Tongue (tissue), 2 donors: Measurements from ENCODE around the gene ZNF143. TPM values are rescaled to one million over a fixed set of nuclear protein-coding genes. Genes with fewer than 3 reads are reported as not detected.
A peak's percentile ranks its signal among the peaks of the same experiment; 100 is the strongest.
"Not testable (repeated sequence)": the region's sequence is repeated elsewhere in the genome, so short reads cannot be mapped to it uniquely, and the experiment has no call there.

Experiments used
- DNase-seq: peaks from one replicate; pipeline ENCODE4 v3.0.0-alpha.2; 2015
- total RNA-seq: library from RNA; depleted of rRNA; stranded (reverse); fragments of >200 nt; gene quantifications from one replicate; pipeline ENCODE4 v1.2.3, GENCODE V29; 2014

ZNF143 gene
- total RNA-seq, 1 donor from 2014 or later = 29.3 TPM

DNA sequence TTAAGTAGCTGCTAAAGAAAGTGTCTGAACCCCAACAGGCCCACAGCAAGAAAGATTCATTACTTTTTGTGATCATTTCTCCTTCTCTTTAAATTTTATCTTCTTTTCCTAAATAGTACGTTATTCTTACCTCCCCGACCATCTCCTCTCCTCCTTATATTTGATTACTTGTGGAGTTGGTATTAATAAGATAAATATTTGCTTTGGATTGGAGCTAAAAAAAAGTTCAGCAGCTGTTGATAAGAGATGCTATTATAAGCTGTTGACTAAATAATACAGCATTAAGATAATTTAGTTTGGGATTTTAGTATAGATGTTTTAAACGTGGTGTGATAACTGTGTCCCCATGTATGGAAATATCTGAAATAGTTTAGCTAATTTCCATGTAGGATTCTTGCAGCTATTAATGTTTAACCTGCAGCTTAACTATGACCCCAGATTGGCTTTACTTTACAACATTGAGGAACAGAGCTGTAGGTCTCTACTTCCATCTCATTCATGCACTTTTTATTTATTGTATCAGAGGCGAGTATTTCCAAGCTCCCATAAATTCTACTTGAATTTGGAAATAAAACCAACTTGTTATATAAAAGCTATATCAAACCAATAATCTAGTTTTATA lies 37.8 kb downstream of the ZNF143 start:
- no peak for DNase-seq

DNA sequence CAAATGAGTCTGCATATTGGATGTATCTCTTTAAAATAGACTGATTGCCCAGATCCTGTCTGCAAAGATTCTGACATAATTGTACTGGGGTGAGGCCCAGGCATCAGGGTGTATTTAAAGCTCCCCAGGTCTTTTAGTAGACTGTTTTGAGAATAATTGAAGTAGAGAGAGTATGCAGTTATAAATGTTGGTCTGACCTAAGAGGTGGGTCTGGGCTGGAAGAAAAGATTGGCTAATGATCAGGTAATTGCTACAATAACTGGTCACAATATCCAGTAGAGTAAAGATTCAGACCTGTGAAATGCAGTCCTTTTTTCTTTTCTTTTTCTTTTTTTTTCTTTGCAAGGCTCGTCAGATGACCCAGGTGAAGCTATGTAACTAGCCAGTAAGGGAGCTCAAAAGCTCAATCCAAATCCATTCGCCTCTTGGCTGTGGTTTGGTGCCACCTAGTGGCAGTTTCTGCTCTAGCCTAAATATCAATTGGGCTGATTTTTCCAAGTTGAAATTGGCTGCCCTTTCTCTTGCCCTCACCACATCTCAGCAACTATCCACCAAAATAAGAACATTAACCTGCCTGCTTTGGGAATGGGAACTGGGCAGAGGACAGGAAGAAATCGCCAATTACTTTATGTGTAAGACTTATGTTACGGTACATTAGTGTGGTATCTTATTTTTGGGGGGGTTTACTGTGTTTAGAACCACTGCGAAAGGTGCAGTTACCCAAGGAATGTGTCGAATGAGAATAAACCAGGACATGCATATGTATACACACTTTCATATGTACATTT lies 45.9 kb downstream of the ZNF143 start:
- peak; percentile 93 for DNase-seq

DNA sequence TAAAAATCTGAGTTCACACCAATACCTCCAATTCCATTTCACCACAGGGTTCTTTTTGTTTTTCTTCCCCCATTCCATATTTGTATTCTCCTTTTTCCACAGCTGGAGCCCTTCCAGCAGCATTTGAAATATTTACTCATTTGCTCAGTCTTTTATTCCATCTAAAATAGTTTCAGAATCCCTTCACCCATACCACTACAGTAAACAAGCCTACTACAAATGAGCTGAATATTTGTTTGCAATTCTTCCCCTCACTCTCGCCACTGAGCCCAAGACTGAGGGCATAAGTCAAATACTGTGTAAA lies 46.4 kb downstream of the ZNF143 start:
- no peak for DNase-seq

DNA sequence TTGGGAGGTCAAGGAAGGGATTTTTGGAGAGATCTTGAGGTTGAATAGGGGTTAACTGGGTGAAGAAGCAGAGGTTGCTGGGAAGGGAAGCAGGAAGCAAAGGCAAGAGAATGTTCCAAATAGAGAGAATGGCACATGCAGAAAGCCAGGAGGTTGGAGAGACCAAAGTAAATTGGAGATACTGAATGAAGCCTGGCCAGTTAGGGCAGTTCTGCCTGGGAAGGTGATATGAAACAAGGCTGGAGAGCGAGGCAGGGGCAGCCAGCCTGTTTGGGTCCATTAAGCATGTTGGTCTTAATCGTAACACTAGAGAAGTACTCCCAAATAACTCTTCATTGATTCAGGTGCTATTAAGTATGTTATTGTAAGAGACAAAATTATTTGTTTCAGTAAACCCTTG lies 48.2 kb downstream of the ZNF143 start:
- no peak for DNase-seq

DNA sequence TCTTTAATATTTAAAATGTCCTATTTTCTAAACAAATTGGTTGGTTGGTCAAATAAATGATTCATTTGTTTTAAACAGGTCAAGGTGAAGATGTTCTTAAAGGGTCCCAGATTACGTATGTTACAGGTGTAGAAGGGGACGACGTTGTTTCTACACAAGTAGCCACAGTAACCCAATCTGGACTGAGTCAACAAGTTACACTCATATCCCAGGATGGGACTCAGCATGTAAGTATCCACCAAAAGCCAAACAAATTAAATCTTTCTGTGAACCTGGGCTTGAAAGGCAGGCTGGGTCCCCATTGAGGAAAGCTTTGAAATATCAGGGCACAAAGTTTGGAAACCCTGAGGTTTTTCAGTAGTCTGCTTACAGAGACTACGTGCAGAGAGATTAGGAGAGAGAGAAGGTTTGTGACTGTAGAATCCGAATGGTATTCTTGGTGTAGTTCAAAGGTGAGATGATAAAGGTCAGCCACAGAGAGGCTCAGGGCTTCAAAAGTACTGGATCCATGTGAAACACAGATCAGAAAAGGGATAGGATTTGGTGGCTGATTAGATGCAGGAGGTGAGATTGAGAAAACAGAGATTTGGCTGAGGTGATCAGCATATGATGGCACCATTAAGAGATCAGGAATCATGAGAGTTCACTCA lies 51.7 kb downstream of the ZNF143 start:
- no peak for DNase-seq

DNA sequence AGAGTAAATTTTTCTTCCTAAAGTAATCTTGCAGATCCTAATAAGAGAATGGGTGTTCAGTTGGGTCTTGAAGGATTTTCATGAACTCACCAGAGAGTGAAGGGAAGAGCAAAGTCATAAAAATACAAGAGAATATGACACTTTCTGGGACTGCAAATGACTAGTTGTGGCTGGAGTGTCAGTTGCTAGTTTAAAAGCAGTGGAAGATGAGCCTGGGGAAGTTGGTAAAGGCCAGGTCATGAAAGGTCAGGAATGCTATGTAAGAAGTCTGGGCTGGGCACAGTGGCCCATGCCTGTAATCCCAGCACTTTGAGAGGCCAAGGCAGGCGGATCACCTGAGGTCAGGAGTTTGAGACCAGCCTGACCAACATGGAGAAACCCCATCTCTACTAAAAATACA lies 53.8 kb downstream of the ZNF143 start:
- not testable (repeated sequence) for DNase-seq

DNA sequence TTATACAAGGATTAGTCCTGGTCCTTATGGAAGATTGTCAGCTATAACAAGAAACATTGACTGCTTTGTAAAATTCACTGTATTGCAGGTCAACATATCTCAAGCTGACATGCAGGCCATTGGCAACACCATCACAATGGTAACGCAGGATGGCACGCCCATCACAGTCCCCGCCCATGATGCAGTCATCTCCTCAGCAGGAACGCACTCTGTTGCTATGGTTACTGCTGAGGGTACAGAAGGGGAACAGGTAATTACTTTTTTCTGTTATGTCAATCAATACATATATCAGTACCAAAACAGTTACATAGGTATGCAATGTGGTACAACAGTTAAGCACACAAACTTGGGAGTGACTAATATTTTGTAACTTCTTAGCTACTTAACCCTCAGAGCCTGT lies 55.3 kb downstream of the ZNF143 start:
- DNase-seq = no peak

DNA sequence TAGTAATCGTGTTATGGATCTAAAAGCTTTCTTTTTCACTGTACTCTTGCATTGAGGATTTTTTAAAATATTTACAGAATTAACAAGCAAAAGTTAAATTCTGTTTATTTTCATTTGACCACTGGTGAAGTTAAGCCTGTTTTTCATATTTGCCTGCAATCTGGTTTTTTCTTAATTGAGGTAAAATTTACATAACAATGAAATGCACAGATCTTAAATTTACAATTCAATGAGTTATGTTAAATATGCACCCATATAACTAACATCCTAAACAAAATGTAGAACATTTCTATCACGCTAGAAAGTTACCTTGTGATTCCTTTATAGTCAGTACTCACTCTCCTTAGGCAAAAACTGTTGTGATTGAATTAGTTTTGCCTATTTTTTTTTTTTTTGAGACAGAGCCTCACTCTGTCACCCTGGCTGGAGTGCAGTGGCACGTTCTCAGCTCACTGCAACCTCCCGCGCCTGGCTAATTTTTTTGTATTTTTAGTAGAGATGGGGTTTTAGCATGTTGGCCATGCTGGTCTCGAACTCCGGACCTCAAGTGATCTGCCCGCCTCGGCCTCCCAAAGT lies 58.1 kb downstream of the ZNF143 start:
- no peak for DNase-seq

DNA sequence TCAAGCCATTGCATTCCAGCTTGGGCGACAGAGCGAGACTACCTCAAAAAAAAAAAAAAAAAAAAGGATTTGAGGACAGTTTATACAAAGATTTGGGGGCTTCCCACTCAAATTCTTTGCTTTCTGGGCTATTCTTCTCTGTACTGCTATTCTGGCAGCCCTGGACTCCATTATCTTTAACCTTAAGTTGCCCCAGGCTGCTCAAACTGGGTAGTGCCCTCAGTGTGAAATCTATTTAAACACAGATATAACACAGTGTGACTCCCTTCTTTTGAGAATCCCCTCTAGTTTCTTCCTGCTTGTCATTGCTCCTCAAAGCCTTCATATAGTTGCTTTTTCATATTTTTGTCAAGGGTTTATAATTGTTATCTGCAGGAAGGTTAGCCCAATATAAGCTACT lies 63.2 kb downstream of the ZNF143 start:
- no peak for DNase-seq

DNA sequence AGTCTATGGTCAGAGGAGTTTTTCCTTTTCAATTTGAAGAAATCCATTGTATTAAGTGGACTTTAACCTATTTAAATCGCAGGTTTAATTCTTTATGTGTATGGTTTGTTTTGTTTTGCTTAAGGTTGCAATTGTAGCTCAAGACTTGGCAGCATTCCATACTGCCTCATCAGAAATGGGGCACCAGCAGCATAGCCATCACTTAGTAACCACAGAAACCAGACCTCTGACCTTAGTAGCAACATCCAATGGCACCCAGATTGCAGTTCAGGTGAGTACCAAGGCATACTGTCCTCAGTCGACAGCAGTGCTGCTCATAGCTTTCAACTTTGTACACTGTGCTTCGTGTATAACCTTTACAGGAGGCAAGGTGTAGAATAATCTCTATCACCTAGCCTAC lies 64.3 kb downstream of the ZNF143 start:
- DNase-seq = no peak

DNA sequence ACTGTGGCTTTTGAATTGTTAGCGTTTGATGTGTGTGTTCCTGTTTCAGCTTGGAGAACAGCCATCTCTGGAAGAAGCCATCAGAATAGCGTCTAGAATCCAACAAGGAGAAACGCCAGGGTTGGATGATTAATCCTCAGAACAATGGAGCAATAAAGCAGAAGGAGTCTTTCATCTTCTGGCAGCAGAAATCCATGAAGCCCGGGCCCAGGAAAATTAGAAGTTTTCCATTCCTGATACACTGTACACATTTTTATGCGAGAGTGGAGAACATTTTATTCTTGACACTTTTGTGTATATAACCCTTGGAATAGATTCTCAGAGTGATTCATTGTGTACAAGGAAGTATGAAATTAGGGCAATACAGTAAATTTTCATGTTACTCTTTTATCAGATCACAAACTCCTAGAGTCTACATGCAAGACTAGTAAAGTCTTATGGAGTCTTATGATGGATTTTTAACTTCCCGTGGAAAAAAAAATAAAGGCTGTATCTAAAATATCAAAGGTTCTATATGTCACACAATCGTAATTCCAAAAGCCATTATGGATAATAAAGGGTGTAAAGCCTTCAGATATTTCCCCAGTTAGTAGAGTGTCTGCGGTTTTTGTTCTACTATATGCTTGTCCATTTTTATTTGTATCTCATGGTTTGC lies 66.8 kb downstream of the ZNF143 start:
- DNase-seq = peak; percentile 79

DNA sequence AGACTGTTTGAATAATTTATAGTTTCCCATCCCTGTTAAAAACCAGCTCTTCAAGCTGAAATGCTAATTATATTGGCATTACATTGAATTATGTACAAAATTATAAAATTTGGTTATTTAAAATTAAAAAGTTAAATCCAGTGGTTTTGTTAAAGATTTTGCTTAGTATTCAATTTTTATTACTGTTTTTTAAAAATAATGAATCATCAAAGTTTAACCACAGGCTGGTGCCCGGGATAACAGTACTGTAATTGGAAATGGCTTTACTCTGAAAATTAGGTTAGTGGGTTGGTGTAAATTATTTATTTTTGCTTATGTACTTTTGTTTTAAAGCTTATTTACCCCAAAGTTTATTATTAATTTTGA lies 67.3 kb downstream of the ZNF143 start:
- no peak for DNase-seq

DNA sequence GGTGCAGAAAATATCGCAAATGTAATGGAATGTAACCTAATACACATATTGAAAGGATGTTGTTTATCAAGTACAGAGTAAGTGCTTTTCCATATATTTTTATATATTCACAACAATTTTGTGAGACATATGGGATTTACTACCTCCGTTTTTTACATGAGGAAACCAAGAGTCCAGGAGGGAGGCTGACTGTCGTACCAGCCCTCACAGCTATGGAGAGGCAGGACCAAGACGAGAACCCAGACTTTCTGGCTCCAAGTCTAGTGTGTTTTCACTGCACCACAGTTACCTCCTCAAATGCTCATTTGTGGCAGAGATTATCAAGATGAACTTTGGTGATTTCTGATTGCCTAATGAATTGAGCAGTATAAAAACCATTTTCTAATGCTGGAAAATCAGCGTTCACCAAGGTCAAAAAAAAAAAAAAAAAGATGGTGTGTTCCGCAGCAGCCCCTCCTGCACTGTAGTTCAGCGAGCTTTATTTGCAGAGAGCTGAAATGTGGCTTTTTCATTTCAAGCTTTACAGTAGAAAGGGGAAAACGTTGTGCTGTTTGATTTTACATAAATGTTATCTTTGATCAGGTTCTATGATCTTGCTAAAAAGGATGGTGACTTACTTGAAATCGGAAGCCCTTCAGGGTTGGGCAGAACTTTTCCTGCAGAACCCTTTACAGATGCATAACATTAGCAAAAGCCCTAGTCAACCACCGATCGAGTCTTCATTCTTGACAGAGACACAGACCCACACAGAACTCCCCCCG lies 67.9 kb downstream of the ZNF143 start:
- no peak for DNase-seq

DNA sequence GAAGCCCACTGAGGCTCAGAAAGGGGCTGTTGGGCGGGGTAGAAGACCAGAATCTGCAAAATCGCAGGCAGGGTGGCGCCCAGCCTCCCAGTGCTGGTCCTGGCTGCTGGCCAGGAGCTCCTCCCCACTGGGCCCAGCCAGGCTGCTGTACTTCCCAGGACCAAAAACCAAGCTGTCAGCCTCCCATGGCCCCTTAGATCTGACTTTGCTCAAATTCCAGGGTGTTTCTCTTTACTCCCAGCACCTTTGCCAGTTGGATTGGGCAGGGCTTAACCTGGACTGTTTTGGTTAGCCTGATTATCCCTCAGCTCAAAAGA lies 68.5 kb downstream of the ZNF143 start:
- DNase-seq = peak; percentile 64

DNA sequence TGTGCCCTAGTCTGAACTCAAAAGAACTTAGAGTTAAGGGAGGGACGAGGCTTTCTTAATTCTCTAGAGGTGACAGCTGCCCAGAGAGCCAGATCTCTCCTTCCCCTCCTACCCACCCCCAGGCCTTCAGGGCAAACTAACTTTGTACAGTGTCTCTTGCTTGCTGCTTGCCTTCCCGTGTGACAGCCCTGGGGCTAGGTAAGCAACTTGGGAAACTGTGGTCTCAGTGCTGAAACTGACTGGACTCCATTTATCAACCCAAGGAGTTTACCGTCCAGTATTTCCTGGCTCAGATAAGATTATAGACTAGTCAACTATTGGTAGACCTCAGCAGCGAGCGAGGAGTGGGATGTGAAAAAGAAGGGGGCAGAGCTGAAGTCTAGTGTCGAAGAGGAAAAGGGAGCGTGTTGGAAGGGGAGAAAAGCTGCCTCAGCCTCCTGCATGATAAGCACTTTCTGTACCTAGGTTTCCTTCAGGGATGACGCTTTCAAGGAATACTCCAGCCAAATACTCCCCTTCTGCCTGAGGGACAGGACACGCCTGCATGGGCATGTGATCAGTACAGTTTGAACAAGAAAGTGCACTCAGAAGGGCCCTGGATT lies 69.3 kb downstream of the ZNF143 start:
- peak; percentile 49 for DNase-seq

DNA sequence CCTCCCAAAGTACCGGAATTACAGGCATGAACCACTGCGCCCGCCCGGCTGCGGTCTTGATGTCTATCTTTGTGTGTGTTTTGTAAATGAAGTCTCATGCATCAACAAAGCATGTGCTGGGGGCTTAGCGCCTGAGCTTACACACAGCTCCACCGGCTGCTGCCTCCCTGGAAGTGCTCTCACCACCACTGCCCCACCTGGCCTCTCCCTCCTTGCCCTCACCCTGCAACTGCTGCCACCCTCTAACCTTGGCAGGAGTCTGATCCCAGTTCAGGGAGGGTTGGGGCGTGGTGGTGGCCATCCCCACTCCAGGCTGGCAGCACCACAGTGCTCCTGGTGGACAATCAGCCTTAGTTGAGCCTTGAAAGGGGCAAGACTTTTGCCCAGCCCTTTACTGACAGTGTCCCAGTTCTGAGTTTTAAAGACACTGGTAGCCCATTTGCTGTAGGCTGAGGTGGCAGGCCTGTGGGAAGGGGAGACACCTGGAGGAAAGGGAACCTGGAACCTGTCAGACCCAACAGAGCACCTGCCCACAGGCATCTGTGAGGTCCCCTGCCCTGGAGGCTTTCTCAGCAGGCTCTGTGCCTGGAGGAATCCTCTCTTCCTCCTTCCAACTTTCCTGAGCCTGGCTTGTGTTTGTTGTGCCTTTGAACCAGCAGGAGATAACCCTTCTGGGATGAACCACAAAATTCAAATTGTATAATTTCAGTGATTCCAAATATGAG lies 70.3 kb downstream of the ZNF143 start:
- DNase-seq = no peak

DNA sequence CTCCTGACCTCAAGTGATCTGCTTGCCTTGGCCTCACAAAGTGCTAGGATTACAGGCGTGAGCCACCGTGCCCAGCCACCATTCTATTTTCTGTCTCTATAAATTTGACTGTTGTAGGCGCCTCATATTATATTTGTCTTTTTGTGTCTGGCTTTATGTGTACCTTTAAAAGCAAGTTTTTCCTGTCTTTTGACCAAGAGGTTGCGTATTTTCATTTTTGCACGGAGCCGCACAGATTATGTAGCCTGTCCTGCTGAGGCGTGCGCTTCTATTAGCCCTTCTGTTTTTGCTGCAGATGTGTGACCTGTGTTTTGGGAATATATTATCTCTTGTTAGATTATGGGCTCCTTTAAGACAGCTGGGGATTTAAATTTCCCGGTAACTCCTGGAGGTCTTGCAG lies 72.2 kb downstream of the ZNF143 start:
- peak; percentile 17 for DNase-seq

DNA sequence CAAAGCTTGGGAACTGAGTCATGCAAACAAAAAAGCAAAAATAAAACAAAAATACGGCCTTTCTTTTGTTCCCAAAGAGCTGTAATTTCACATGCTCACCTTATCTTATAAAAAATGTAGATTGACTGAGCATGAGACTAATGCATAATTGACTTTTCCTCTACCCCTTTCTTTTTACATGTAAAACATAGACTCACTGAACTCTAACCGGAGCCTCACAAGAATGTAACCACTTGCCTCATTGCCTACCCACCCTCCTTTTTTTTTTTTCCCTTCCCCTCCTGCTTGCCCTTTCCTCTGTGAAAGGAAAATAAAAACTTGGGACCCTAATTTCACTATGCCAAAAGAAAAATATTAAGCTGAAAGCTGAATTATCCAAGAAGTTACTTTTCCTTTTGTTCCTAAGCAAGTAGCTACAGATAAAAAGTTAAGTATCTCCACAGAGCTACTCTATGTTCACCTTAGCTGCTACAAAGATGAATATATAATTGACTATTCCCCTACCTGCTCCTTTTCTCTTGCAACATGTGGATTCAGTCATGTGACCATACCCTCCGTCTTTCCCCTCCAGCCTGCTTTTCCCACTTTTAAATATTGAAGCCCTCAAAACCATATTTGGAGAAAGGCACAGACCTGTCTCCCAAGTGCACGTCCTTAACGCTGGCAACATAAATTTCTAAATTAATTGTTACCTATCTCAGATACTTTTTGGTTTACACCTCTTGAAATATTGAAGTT lies 73.1 kb downstream of the ZNF143 start:
- DNase-seq = no peak

DNA sequence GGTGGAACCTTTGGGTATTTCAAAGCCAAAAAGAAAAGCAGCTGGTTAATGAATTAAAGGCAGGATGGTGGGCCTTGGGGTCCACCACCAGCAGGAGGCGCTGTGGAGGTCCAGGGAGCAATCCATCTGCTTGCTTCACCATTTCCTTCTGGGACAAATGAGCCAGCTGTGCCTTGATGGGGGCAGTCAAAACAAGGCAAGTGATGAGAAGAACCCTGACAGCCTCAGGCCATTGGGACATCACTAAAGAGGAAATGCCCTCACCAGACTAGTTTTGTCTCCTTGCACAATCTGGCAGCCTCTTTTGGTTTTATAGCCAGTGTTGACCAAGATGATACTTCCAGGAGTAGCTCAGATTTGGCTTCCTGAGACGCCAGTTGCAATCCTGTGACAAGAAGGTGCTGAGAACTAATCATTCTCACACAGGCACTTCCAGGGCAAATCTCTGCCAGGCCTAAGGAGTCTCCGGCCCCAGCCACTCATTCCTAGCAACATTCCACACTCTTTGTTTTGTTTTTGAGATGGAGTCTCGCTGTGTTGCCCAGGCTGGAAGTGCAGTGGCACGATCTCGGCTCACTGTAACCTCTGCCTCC lies 74.5 kb downstream of the ZNF143 start:
- peak; percentile 54 for DNase-seq

DNA sequence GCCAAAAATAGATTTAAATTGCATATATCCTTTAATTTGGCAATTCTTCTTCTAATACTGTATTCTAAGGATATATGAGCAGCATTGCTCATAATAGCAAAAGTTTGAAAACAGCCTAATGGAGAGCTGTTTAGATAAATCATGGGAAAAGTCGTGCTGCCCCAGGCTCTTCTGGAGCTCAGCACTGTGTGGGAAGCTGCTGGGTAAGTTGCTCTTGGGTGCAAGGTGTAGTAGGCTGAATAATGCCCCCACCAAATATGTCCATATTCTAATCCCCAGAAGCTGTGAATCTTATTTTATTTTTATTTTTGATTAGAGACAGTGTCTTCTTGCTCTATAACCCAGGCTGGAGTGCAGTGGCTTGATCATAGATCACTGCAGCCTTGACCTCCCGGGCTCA lies 77.7 kb downstream of the ZNF143 start:
- DNase-seq = no peak
